Astrocyte of the cerebellum (primary cell): ENCODE measurements around the gene DNAJB13.

Experiments
- DNase-seq: peaks from one replicate; pipeline ENCODE4 v3.0.0-alpha.2; 2011; ENCODE audit warnings: low read depth
- H3K4me3 ChIP-seq: 2 replicates; pipeline ENCODE4 v1.5.1; 2011; ENCODE audit warnings: mild to moderate bottlenecking, low read depth, low read length, moderate library complexity
- in situ Hi-C: cut with HindIII; loops from 2 replicates; pipeline ENCODE4 v1.10.0; 2017; ENCODE audit warnings: low sequenced_read_pairs
- TF ChIP-seq, protein P1 (sequence below): IDR thresholded peaks from 2 replicates; pipeline ENCODE4 v1.5.1; 2012; ENCODE audit warnings: low read length, low read depth, moderate library complexity, mild to moderate bottlenecking; ENCODE audit errors: missing control alignments

The DNAJB13 gene

DNA sequence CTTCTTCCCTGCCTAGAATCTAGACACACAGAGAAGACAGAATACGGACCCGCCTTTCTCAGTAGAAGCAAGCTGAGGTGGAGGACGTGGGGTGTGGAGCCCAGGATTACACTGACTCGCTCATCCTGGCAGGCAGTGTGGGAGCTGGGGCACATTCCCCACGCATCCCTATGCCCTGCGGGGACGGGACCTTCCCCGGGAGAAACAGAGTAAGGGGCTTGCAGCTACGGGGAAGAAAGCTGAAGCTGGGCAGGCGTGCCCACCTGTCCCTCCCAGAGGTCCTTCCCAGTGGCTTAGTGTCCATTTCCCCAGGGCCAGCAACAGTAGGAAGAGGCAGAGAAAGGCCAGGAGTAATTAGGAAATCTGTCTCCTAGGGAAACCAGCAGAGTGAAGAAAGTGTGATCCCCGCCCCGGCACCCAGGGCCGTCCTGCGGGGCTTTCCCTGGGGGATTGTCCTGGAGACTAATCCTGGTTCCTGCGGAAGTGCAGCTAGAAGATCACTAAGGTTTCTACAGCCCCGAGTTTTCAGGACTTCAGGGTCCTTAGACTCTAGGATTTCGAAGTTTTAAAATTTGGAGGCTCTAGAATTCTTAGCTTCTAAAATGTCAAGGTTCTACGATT lies 7.8 kb downstream of the DNAJB13 start:
- DNase-seq = no peak
- no peak overlapping the region for H3K4me3 ChIP-seq
- in situ Hi-C loops = no loop called here
- TF ChIP-seq, protein P1, sequence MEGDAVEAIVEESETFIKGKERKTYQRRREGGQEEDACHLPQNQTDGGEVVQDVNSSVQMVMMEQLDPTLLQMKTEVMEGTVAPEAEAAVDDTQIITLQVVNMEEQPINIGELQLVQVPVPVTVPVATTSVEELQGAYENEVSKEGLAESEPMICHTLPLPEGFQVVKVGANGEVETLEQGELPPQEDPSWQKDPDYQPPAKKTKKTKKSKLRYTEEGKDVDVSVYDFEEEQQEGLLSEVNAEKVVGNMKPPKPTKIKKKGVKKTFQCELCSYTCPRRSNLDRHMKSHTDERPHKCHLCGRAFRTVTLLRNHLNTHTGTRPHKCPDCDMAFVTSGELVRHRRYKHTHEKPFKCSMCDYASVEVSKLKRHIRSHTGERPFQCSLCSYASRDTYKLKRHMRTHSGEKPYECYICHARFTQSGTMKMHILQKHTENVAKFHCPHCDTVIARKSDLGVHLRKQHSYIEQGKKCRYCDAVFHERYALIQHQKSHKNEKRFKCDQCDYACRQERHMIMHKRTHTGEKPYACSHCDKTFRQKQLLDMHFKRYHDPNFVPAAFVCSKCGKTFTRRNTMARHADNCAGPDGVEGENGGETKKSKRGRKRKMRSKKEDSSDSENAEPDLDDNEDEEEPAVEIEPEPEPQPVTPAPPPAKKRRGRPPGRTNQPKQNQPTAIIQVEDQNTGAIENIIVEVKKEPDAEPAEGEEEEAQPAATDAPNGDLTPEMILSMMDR = no peak

DNA sequence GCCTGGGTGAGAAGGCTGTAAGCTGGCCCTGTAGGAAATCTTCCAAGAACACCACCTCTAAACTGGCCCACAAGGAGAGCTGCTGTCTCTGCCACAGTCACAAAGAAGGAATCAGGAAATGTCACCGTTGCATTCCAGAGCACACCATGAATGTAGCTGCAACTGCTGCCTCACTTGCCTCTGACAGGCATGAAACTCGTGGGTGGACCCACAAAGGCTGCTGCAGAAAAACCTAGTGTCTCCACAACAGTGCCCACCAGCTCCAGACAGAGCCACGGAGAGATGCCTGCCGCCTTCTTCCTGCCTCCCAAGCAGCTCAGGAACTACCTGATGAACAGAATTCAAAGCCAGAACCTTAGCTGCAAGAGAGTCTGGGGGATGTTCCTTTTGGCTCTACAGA lies 10.5 kb downstream of the DNAJB13 start:
- TF ChIP-seq, protein P1 = no peak
- no peak for DNase-seq
- no peak overlapping the region for H3K4me3 ChIP-seq
- in situ Hi-C loops = no loop called here

DNA sequence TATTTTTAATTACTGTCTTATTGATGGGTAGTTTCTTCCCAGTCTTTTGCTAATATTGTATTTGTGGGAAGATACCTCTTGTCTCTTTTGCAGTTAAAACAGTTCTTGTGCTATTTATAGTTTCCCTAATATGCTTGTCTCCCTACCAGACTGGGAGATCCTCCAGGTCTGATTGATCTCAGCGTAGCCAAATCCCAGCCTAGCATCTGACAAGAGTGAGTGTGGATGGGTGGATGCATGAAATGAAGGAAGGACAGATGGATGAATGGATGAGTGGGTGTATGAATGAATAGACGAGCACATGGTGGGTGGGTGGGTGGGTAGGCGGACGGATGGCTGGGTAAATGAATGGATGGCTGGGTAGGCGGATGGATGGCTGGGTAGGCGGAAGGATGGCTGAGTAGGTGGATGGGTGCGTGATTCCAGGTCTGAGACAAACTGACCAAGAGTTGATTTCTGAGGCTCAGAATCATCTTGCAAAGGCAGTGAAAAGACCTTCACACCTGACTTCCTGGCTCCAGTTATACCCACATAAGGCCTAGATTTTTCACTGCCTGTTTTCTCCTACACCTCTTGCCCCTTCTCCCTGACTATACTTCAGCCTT lies 11.4 kb downstream of the DNAJB13 start:
- in situ Hi-C loops = no loop called here
- H3K4me3 ChIP-seq = no peak overlapping the region
- TF ChIP-seq, protein P1 = no peak
- DNase-seq = no peak

DNA sequence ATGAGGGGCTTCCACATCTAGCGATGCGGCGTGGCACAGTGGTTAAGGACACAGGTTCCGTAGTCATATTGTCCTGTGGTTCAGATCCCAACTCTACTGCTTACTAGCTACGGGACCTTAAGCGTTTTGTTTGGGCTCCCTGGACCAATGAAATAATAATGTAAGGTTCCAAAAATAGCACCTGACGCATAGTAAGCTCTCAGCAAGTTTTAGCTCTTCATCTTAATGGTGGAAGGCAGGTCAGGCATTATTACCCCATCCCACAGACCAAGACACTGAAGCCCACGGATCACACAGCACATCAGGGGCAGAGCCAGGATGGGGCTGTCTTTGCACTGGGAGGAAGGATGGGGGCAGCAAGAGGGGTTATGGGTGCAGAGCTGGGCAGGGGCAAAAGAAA lies 13.0 kb downstream of the DNAJB13 start:
- no peak overlapping the region for H3K4me3 ChIP-seq
- DNase-seq = no peak
- TF ChIP-seq, protein P1 = no peak
- in situ Hi-C loops = no loop called here

DNA sequence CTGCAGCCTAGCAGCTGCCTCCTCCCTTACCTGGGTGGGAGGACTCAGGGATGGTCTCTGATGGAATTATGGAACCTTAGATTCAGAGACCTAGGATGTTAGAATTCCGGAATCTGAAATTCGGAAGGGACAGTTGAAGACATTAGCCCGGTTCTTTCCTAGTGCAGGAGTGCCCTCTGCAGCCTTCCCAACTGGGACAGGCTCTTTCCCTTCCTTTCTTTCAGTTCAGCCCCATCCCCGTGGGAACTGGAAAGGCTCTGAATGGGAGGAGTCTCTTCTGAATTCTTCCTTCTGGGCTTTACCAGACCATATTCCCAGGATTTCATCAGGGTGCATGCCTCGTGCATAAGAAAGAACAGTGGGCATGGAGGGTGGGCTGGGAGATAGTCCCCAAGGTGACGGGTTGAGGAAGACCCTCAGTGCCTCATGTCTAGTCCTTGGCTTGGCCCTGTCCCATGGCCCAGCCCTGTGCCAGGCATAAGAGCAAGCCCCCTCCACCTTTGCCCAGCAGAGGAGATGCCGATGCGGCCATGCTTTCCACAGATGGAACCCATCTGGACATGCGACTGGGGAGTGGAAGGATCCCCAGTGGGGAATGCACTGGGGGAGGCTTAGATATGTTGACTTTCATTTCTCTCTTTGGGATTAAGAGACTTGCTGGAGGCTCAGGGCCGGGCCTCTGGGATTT lies 14.4 kb downstream of the DNAJB13 start:
- TF ChIP-seq, protein P1 = no peak
- DNase-seq = no peak
- H3K4me3 ChIP-seq = no peak overlapping the region
- in situ Hi-C loops = no loop called here

DNA sequence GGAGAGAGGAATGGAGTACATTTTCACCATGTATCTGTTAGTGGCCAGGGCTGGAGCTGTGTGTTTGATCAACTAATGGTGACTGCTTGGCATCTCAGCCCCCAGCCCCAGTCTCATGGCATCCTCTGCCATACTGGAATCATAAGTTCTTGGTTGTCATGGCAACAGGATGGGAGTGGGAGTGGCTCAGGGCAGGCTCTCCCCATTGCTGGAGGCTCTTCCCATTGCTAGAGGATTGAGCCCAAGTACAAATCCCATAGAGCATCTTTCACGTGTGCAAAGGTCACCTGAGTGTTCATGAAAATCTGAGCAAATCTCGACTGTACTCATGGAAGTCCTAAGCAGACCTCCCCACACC lies 14.9 kb downstream of the DNAJB13 start:
- in situ Hi-C loops = no loop called here
- no peak overlapping the region for H3K4me3 ChIP-seq
- TF ChIP-seq, protein P1 = no peak
- no peak for DNase-seq
